HepG2 (cell line): Measurements from ENCODE around the gene TUBB4B. TPM values are rescaled to one million over a fixed set of nuclear protein-coding genes. Genes with fewer than 3 reads are reported as not detected.
"Not testable (repeated sequence)": the region's sequence is repeated elsewhere in the genome, so short reads cannot be mapped to it uniquely, and the experiment has no call there.

Experiments used
- ATAC-seq: fragments of 200-7000 bp; cut with Tn5 transposase; 3 replicates; pipeline ENCODE4 v1.9.1; 2020; ENCODE audit warnings: mild to moderate bottlenecking, moderate library complexity
- BruUV-seq: library from RNA; stranded (reverse); fragments of 400-500 nt; replicated peaks from 2 replicates; lab custom pipeline; 2021; lab: Mats Ljungman, UMichigan
- CTCF ChIA-PET: fragments of 300-600 bp; formaldehyde crosslinking; extraction: SDS; loops from one replicate; lab custom pipeline; 2021; ENCODE audit warnings: low total read pairs, inconsistent platforms, low intra/inter-chr PET ratio; lab: Yijun Ruan, JAX
- POLR2A ChIA-PET: fragments of 350-600 bp; sonication (Branson Sonifier 250); formaldehyde crosslinking; loops from one replicate; lab custom pipeline; 2020; ENCODE audit warnings: antibody characterized with exemption, inconsistent platforms; lab: Yijun Ruan, JAX
- DNase-seq: peaks from one replicate; pipeline ENCODE4 v3.0.0-alpha.2; 2015; ENCODE audit warnings: low spot score
- FAIRE-seq: peaks from 3 replicates; lab custom pipeline; 2011; peaks lifted over from hg19 to GRCh38; lab: Jason Lieb, UNC
- H2AFZ ChIP-seq: one replicate; pipeline ENCODE4 v1.6.1; 2011; ENCODE audit warnings: low read length, inconsistent platforms
- H3K27ac ChIP-seq: fragments of 300-600 bp; 3 replicates; pipeline ENCODE4 v1.8.0; 2011; ENCODE audit warnings: mixed run types, mild to moderate bottlenecking, mixed read lengths, low read length, inconsistent platforms; ENCODE audit not compliant: insufficient read depth; ENCODE audit errors: extremely low read length
- H3K27me3 ChIP-seq, 2 experiments: fragments of 200-600 bp in 1 of 2; 2 replicates in 1 of 2; 3 replicates in 1 of 2; pipeline versions ENCODE4 v1.6.0 to v1.8.0; 2011; ENCODE audit warnings: low read length in 2 of 2, mild to moderate bottlenecking in 2 of 2, moderate library complexity in 2 of 2, inconsistent platforms in 1 of 2; ENCODE audit not compliant: insufficient read depth in 2 of 2, control insufficient read depth in 1 of 2
- H3K36me3 ChIP-seq, 2 experiments: fragments of 200-600 bp in 1 of 2; replicated peaks in 1 of 2; 2 replicates in 1 of 2; 3 replicates in 1 of 2; pipeline versions ENCODE4 v1.5.1 to v1.8.0; 2011; ENCODE audit warnings: low read length in 2 of 2, inconsistent platforms in 1 of 2; ENCODE audit not compliant: insufficient read depth in 2 of 2, control insufficient read depth in 1 of 2
- H3K4me1 ChIP-seq: 2 replicates; pipeline ENCODE4 v1.5.1; 2012; ENCODE audit warnings: low read length, inconsistent platforms; ENCODE audit not compliant: insufficient read depth
- H3K4me2 ChIP-seq: 2 replicates; pipeline ENCODE4 v1.6.0; 2011; ENCODE audit warnings: low read depth, low read length, inconsistent platforms
- H3K4me3 ChIP-seq, 3 experiments: fragments of 200-600 bp in 1 of 3; sonication (generic), shearing (Covaris generic) in 1 of 3; replicated peaks in 1 of 3; 2 replicates each; pipeline ENCODE4 v1.5.1; 2011 to 2016; ENCODE audit warnings: low read length in 3 of 3, inconsistent platforms in 2 of 3, low read depth in 2 of 3, mild to moderate bottlenecking in 2 of 3, control low read depth in 1 of 3, mixed read lengths in 1 of 3; ENCODE audit not compliant: insufficient read depth in 1 of 3
- H3K79me2 ChIP-seq: one replicate; pipeline ENCODE4 v1.6.1; 2011; ENCODE audit warnings: low read length, inconsistent platforms; ENCODE audit not compliant: insufficient read depth
- H3K9ac ChIP-seq: 2 replicates; pipeline ENCODE4 v1.6.0; 2011; ENCODE audit warnings: mild to moderate bottlenecking, low read depth, low read length, inconsistent platforms; ENCODE audit not compliant: insufficient read depth
- H3K9me3 ChIP-seq: 2 replicates; pipeline ENCODE4 v1.5.1; 2012; ENCODE audit warnings: mild to moderate bottlenecking, low read length
- H4K20me1 ChIP-seq: 2 replicates; pipeline ENCODE4 v1.6.0; 2011; ENCODE audit warnings: inconsistent platforms, mild to moderate bottlenecking, low read length, moderate library complexity; ENCODE audit not compliant: insufficient read depth
- CEBPG ChIP-seq: IDR thresholded peaks from 2 replicates; pipeline ENCODE4 v1.6.1; 2016
- CREM ChIP-seq, 2 experiments: sonication (generic) in 1 of 2; formaldehyde crosslinking in 1 of 2; IDR thresholded peaks; 2 replicates each; pipeline versions ENCODE4 v1.4.0 to v1.6.1; 2016 to 2020; ENCODE audit warnings: antibody characterized with exemption in 1 of 2, mild to moderate bottlenecking in 1 of 2, missing genetic modification reagents in 1 of 2
- FLYWCH1 ChIP-seq: sonication (generic); formaldehyde crosslinking; IDR thresholded peaks from 2 replicates; pipeline ENCODE4 v1.8.1; 2023; ENCODE audit warnings: mild to moderate bottlenecking, missing genetic modification reagents
- MIER2 ChIP-seq: IDR thresholded peaks from 2 replicates; pipeline ENCODE4 v1.6.1; 2016; ENCODE audit warnings: missing biosample characterization, missing genetic modification reagents
- NFAT5 ChIP-seq: sonication (generic); formaldehyde crosslinking; IDR thresholded peaks from 2 replicates; pipeline ENCODE4 v1.4.0; 2020; ENCODE audit warnings: missing genetic modification reagents
- TMF1 ChIP-seq: sonication (generic); formaldehyde crosslinking; IDR thresholded peaks from 2 replicates; pipeline ENCODE4 v1.8.1; 2022; ENCODE audit warnings: low read depth, missing genetic modification reagents
- ZNF441 ChIP-seq: sonication (generic); formaldehyde crosslinking; IDR thresholded peaks from 2 replicates; pipeline ENCODE4 v1.7.0; 2021; ENCODE audit warnings: missing genetic modification reagents, borderline replicate concordance
- ZNF460 ChIP-seq: sonication (generic); formaldehyde crosslinking; IDR thresholded peaks from 2 replicates; pipeline ENCODE4 v1.5.1; 2020; ENCODE audit warnings: missing genetic modification reagents, mild to moderate bottlenecking, borderline replicate concordance
- ZNF484 ChIP-seq: sonication (generic); formaldehyde crosslinking; IDR thresholded peaks from 2 replicates; pipeline ENCODE4 v1.5.1; 2020; ENCODE audit warnings: mild to moderate bottlenecking, low read depth, missing genetic modification reagents, borderline replicate concordance
- ZNF781 ChIP-seq: sonication (generic); formaldehyde crosslinking; IDR thresholded peaks from 2 replicates; pipeline ENCODE4 v1.5.1; 2020; ENCODE audit warnings: borderline replicate concordance, mild to moderate bottlenecking, missing genetic modification reagents; ENCODE audit errors: not compliant biosample characterization
- ZNF792 ChIP-seq: IDR thresholded peaks from 2 replicates; pipeline ENCODE4 v1.6.1; 2016
- WGBS: methylation state at CpG from one replicate; pipeline ENCODE4 v1.1.6; 2017; ENCODE audit warnings: low lambda C conversion rate; 5-methylcytosine and 5-hydroxymethylcytosine counted together
- in situ Hi-C: cut with HindIII; loops from 2 replicates; pipeline ENCODE4 v1.10.0; 2017; ENCODE audit warnings: low pct_unique_long_range_greater_than_20kb; ENCODE audit not compliant: extremely low pct_ligation_motif_present
- intact Hi-C: fragments of 100-400 bp; cut with micrococcal nuclease; formaldehyde crosslinking; loops from one replicate; pipeline ENCODE4 v1.10.0; 2022; ENCODE audit not compliant: unreplicated experiment
- polyA plus RNA-seq, 8 experiments: library from polyadenylated mRNA; depleted of rRNA in 3 of 8; stranded (reverse) in 7 of 8; unstranded in 1 of 8; fragments of >200 nt; fragmentation: Illumina TruSeq in 4 of 8; extraction: Trizol in 4 of 8; gene quantifications; 2 replicates each; pipeline versions ENCODE4 v1.2.1 to v1.2.3, GENCODE V29; 2011 to 2016; ENCODE audit warnings: low read depth in 4 of 8, missing spikeins in 1 of 8, mixed read lengths in 1 of 8; ENCODE audit not compliant: insufficient read depth in 1 of 8
- total RNA-seq, 5 experiments: library from RNA; depleted of rRNA; stranded (reverse); fragments of >200 nt; fragmentation: Illumina TruSeq; extraction: Trizol; gene quantifications; 2 replicates each; pipeline ENCODE4 v1.2.3, GENCODE V29; 2016; ENCODE audit warnings: low read depth in 1 of 5

The TUBB4B gene
- total and polyA plus RNA-seq, 2 of the 13 experiments (the other 11 are each of a cell fraction or from before 2014, with no cell fraction given): 182 to 412 TPM

- Histone ChIP-seq H3K27ac (peak overlapping the region; percentile 96), H3K79me2 (peaks cover 37% of the 10 kb centered on the region), H3K9ac (peak overlapping the region; percentile 86), H3K36me3 (peaks cover 4 to 19% of the 10 kb centered on the region in 2 experiments; a peak in 4 of 5 replicates), H3K4me2 (peak overlapping the region; percentile 85), H3K4me3 (peak overlapping the region; percentile 74 to 78 (median 78)), H3K4me1 (peaks cover 68% of the 10 kb centered on the region), H4K20me1 (peaks cover 27% of the 10 kb centered on the region)
- CTCF ChIA-PET; H3K9me3 ChIP-seq; H2AFZ ChIP-seq; intact Hi-C loops; BruUV-seq; FAIRE-seq; H3K27me3 ChIP-seq; in situ Hi-C loops; ATAC-seq; DNase-seq; TF ChIP-seq CREM (CRISPR knock-in tag; IDR thresholded peaks at IDR 0.05): not testable (repeated sequence)
- POLR2A ChIA-PET: interaction anchor here (1.1 to 7.7 kb wide), 20 partner anchors 10 to 439 kb away, joined by 3 to 317 read pairs (median 12); partner anchors contain the start of genes MAN1B1, NELFB, RNF208 and RNF224
- TF ChIP-seq ZNF441 (peak; percentile 50; the same call in 1 of the 2 replicates), ZNF460 (CRISPR knock-in tag) (peak; percentile 91), CEBPG (CRISPR knock-in tag) (0 out of 2 replicates have a peak, but pooled peaks have one; percentile 9), CREM (IDR thresholded peaks at IDR 0.05) (0 out of 2 replicates have a peak, but pooled peaks have one; percentile 16)
- 24% methylated on average over 27 of the region's 27 CpGs for WGBS
These were observed 1.4 kb upstream of the TUBB4B start for GRCh38 chr9:137239541-137240200.

- WGBS: 0% methylated on average over 2 of the region's 58 CpGs
- Histone ChIP-seq H3K36me3 (peaks cover 4 to 19% of the 10 kb centered on the region in 2 experiments; a peak in 4 of 5 replicates), H3K4me2 (peak overlapping the region; percentile 85), H3K27ac (peak overlapping the region; percentile 96), H3K79me2 (peaks cover 36% of the 10 kb centered on the region), H3K27me3 (no peaks in the 10 kb centered on the region), H3K4me3 (peak overlapping the region; percentile 74 to 78 (median 78)), H3K9ac (peak overlapping the region; percentile 86), H3K4me1 (peaks cover 64% of the 10 kb centered on the region), H2AFZ (no peak overlapping the region), H3K9me3 (no peaks in the 10 kb centered on the region), H4K20me1 (peaks cover 27% of the 10 kb centered on the region)
- no peak for FAIRE-seq
- ATAC-seq: 0 out of 3 replicates have a peak, but pooled peaks have one; percentile 1
- POLR2A ChIA-PET: interaction anchor here (0.7 to 7.7 kb wide), 34 partner anchors 11 to 440 kb away, joined by 3 to 317 read pairs (median 6); partner anchors contain the start of genes ENTPD2, ENTPD8, LRRC26 and MAN1B1
- intact Hi-C loops (no loop called here), in situ Hi-C loops (no loop called here)
- CTCF ChIA-PET: no interaction called here
- BruUV-seq: TSS peak; percentile 69
- DNase-seq: no peak
- TF ChIP-seq ZNF781 (CRISPR knock-in tag) (peak; percentile 72), NFAT5 (CRISPR knock-in tag) (no peak; the same call in 1 of the 2 replicates), TMF1 (CRISPR knock-in tag) (no peak), MIER2 (CRISPR knock-in tag) (0 out of 2 replicates have a peak, but pooled peaks have one; percentile 23), ZNF484 (CRISPR knock-in tag) (peak; percentile 70; the same call in 1 of the 2 replicates), FLYWCH1 (CRISPR knock-in tag) (no peak), ZNF792 (CRISPR knock-in tag) (0 out of 2 replicates have a peak, but pooled peaks have one; percentile 57)
These were observed 708 bp upstream of the TUBB4B start for GRCh38 chr9:137240318-137240840.
